ENCODE measurements around the gene TEX19. TPM values are rescaled to one million over a fixed set of nuclear protein-coding genes. Genes with fewer than 3 reads are reported as not detected.

The TEX19 gene
- total and polyA plus RNA-seq, 2 experiments from 2014 or later: 0.10 to 0.66 TPM

DNA sequence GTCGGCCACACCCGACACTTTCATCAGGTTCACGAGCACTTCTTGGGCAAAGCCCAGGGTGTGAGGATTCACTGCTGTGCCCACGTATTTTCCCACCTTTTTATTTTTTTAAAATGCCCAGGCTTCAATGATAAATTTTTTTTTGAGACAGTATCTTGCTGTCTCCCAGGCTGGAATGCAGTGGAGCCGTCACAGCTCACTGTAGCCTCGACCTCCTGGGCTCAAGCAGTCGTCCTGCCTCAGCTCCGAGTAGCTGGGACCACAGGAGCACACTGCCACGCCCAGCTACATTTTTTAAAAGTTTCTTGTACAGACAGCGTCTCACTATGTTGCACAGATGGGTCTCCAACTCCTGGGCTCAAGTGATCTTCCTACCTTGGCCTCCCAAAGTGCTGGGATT lies 30.3 kb downstream of the TEX19 start:
- DNase-seq (ENCODE audit: low spot score) (no peak), ATAC-seq (no peak)
- H3F3A ChIP-seq (replicated peaks; ENCODE audit: low read depth): no peaks in the 10 kb centered on the region
- H3K27me3 ChIP-seq (ENCODE audit: insufficient read depth): no peaks in the 10 kb centered on the region
- Mint-ChIP-seq H3K27me3 (ENCODE audit: insufficient read depth, low read depth, poor library complexity) (peaks cover 13% of the 10 kb centered on the region), H3K4me3 (no peak overlapping the region), H3K9me3 (no peaks in the 10 kb centered on the region), H3K4me1 (peaks cover 6% of the 10 kb centered on the region), H3K27ac (no peak overlapping the region), H3K36me3 (ENCODE audit: low read depth) (no peaks in the 10 kb centered on the region; the same call in 2 of the 3 replicates)
- no peaks in the 10 kb centered on the region; the same call in 1 of the 2 replicates for H4K20me1 ChIP-seq (replicated peaks; ENCODE audit: insufficient read depth)
- no peak overlapping the region for H2AFZ ChIP-seq
- H3K9me2 ChIP-seq (ENCODE audit: insufficient read depth): no peaks in the 10 kb centered on the region
- no peak overlapping the region for H3K27ac ChIP-seq (ENCODE audit: low read depth)
- H3K4me2 ChIP-seq: no peak overlapping the region
- H3K4me1 ChIP-seq (ENCODE audit: insufficient read depth): no peaks in the 10 kb centered on the region
- no peaks in the 10 kb centered on the region for H3K36me3 ChIP-seq (ENCODE audit: insufficient read depth)
- TF ChIP-seq, protein P1, sequence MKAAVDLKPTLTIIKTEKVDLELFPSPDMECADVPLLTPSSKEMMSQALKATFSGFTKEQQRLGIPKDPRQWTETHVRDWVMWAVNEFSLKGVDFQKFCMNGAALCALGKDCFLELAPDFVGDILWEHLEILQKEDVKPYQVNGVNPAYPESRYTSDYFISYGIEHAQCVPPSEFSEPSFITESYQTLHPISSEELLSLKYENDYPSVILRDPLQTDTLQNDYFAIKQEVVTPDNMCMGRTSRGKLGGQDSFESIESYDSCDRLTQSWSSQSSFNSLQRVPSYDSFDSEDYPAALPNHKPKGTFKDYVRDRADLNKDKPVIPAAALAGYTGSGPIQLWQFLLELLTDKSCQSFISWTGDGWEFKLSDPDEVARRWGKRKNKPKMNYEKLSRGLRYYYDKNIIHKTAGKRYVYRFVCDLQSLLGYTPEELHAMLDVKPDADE (IDR thresholded peaks at IDR 0.05): no peak
- TF ChIP-seq ZNF331 (CRISPR knock-in tag; IDR thresholded peaks at IDR 0.05; ENCODE audit: low read depth) (no peak), ZNF114 (CRISPR knock-in tag; IDR thresholded peaks at IDR 0.05) (no peak), STAT1 (IDR thresholded peaks at IDR 0.05; ENCODE audit: unreplicated experiment) (no peak), POLR2AphosphoS5 (IDR thresholded peaks at IDR 0.05; ENCODE audit: low read depth) (no peak), EZH2phosphoT487 (IDR thresholded peaks at IDR 0.05; ENCODE audit: unreplicated experiment) (no peak), CREB1 (CRISPR knock-in tag; IDR thresholded peaks at IDR 0.05; ENCODE audit: low read depth) (no peak), EZH2 (IDR thresholded peaks at IDR 0.05; ENCODE audit: low read depth, unreplicated experiment) (no peak), JUNB (IDR thresholded peaks at IDR 0.05; ENCODE audit: unreplicated experiment) (no peak), NANOG (IDR thresholded peaks at IDR 0.05; ENCODE audit: borderline replicate concordance) (no peak)
- TF ChIP-seq, protein P2, sequence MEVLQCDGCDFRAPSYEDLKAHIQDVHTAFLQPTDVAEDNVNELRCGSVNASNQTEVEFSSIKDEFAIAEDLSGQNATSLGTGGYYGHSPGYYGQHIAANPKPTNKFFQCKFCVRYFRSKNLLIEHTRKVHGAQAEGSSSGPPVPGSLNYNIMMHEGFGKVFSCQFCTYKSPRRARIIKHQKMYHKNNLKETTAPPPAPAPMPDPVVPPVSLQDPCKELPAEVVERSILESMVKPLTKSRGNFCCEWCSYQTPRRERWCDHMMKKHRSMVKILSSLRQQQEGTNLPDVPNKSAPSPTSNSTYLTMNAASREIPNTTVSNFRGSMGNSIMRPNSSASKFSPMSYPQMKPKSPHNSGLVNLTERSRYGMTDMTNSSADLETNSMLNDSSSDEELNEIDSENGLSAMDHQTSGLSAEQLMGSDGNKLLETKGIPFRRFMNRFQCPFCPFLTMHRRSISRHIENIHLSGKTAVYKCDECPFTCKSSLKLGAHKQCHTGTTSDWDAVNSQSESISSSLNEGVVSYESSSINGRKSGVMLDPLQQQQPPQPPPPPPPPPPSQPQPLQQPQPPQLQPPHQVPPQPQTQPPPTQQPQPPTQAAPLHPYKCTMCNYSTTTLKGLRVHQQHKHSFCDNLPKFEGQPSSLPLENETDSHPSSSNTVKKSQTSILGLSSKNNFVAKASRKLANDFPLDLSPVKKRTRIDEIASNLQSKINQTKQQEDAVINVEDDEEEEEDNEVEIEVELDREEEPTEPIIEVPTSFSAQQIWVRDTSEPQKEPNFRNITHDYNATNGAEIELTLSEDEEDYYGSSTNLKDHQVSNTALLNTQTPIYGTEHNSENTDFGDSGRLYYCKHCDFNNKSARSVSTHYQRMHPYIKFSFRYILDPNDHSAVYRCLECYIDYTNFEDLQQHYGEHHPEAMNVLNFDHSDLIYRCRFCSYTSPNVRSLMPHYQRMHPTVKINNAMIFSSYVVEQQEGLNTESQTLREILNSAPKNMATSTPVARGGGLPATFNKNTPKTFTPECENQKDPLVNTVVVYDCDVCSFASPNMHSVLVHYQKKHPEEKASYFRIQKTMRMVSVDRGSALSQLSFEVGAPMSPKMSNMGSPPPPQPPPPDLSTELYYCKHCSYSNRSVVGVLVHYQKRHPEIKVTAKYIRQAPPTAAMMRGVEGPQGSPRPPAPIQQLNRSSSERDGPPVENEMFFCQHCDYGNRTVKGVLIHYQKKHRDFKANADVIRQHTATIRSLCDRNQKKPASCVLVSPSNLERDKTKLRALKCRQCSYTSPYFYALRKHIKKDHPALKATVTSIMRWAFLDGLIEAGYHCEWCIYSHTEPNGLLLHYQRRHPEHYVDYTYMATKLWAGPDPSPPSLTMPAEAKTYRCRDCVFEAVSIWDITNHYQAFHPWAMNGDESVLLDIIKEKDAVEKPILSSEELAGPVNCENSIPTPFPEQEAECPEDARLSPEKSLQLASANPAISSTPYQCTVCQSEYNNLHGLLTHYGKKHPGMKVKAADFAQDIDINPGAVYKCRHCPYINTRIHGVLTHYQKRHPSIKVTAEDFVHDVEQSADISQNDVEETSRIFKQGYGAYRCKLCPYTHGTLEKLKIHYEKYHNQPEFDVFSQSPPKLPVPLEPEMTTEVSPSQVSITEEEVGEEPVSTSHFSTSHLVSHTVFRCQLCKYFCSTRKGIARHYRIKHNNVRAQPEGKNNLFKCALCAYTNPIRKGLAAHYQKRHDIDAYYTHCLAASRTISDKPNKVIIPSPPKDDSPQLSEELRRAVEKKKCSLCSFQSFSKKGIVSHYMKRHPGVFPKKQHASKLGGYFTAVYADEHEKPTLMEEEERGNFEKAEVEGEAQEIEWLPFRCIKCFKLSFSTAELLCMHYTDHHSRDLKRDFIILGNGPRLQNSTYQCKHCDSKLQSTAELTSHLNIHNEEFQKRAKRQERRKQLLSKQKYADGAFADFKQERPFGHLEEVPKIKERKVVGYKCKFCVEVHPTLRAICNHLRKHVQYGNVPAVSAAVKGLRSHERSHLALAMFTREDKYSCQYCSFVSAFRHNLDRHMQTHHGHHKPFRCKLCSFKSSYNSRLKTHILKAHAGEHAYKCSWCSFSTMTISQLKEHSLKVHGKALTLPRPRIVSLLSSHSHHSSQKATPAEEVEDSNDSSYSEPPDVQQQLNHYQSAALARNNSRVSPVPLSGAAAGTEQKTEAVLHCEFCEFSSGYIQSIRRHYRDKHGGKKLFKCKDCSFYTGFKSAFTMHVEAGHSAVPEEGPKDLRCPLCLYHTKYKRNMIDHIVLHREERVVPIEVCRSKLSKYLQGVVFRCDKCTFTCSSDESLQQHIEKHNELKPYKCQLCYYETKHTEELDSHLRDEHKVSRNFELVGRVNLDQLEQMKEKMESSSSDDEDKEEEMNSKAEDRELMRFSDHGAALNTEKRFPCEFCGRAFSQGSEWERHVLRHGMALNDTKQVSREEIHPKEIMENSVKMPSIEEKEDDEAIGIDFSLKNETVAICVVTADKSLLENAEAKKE (CRISPR knock-in tag; IDR thresholded peaks at IDR 0.05): no peak
- TF ChIP-seq, protein P3, sequence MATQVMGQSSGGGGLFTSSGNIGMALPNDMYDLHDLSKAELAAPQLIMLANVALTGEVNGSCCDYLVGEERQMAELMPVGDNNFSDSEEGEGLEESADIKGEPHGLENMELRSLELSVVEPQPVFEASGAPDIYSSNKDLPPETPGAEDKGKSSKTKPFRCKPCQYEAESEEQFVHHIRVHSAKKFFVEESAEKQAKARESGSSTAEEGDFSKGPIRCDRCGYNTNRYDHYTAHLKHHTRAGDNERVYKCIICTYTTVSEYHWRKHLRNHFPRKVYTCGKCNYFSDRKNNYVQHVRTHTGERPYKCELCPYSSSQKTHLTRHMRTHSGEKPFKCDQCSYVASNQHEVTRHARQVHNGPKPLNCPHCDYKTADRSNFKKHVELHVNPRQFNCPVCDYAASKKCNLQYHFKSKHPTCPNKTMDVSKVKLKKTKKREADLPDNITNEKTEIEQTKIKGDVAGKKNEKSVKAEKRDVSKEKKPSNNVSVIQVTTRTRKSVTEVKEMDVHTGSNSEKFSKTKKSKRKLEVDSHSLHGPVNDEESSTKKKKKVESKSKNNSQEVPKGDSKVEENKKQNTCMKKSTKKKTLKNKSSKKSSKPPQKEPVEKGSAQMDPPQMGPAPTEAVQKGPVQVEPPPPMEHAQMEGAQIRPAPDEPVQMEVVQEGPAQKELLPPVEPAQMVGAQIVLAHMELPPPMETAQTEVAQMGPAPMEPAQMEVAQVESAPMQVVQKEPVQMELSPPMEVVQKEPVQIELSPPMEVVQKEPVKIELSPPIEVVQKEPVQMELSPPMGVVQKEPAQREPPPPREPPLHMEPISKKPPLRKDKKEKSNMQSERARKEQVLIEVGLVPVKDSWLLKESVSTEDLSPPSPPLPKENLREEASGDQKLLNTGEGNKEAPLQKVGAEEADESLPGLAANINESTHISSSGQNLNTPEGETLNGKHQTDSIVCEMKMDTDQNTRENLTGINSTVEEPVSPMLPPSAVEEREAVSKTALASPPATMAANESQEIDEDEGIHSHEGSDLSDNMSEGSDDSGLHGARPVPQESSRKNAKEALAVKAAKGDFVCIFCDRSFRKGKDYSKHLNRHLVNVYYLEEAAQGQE (IDR thresholded peaks at IDR 0.05; ENCODE audit: unreplicated experiment): no peak
- TF ChIP-seq, protein P4, sequence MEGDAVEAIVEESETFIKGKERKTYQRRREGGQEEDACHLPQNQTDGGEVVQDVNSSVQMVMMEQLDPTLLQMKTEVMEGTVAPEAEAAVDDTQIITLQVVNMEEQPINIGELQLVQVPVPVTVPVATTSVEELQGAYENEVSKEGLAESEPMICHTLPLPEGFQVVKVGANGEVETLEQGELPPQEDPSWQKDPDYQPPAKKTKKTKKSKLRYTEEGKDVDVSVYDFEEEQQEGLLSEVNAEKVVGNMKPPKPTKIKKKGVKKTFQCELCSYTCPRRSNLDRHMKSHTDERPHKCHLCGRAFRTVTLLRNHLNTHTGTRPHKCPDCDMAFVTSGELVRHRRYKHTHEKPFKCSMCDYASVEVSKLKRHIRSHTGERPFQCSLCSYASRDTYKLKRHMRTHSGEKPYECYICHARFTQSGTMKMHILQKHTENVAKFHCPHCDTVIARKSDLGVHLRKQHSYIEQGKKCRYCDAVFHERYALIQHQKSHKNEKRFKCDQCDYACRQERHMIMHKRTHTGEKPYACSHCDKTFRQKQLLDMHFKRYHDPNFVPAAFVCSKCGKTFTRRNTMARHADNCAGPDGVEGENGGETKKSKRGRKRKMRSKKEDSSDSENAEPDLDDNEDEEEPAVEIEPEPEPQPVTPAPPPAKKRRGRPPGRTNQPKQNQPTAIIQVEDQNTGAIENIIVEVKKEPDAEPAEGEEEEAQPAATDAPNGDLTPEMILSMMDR (conservative IDR thresholded peaks at IDR 0.05; ENCODE audit: low read depth in 2 of 2): no peak
- no peak overlapping the region for H3K4me3 ChIP-seq
- no peaks in the 10 kb centered on the region for H3K79me2 ChIP-seq (replicated peaks; ENCODE audit: insufficient read depth)

All from GM23338 (cell line).